Cortex of kidney (tissue), 1 donor: ENCODE data around the gene PRSS1.
"Not testable (repeated sequence)": the region's sequence is repeated elsewhere in the genome, so short reads cannot be mapped to it uniquely, and the experiment has no call there.

ENCODE experiments used
- DNase-seq: peaks from one replicate; lab custom pipeline; 2025; lab: John Stamatoyannopoulos, UW

PRSS1 gene

GRCh38 chr7:142773937-142774744, 24.9 kb downstream of the PRSS1 start:
- DNase-seq, result no peak

- no peak for DNase-seq
These were observed 25.6 kb downstream of the PRSS1 start for GRCh38 chr7:142774826-142775225.

- DNase-seq, result not testable (repeated sequence)
These were observed 26.3 kb downstream of the PRSS1 start for GRCh38 chr7:142775351-142776115.

GRCh38 chr7:142776206-142776844, 27.1 kb downstream of the PRSS1 start:
- no peak for DNase-seq

- DNase-seq, result not testable (repeated sequence)
These were observed 27.6 kb downstream of the PRSS1 start for GRCh38 chr7:142776845-142777225.

GRCh38 chr7:142777318-142777717, 28.0 kb downstream of the PRSS1 start:
- no peak for DNase-seq

GRCh38 chr7:142782922-142783900, 33.9 kb downstream of the PRSS1 start:
- DNase-seq, result no peak

GRCh38 chr7:142784096-142784495, 34.8 kb downstream of the PRSS1 start:
- no peak for DNase-seq

- DNase-seq, result no peak
These were observed 35.4 kb downstream of the PRSS1 start for GRCh38 chr7:142784716-142785115.

- DNase-seq, result no peak
These were observed 36.6 kb downstream of the PRSS1 start for GRCh38 chr7:142785841-142786250.

- no peak for DNase-seq
These were observed 37.9 kb downstream of the PRSS1 start for GRCh38 chr7:142787034-142787768.

GRCh38 chr7:142787783-142788182, 38.5 kb downstream of the PRSS1 start:
- no peak for DNase-seq

GRCh38 chr7:142788303-142789289, 39.3 kb downstream of the PRSS1 start:
- no peak for DNase-seq

GRCh38 chr7:142789441-142789840, 40.2 kb downstream of the PRSS1 start:
- DNase-seq, result no peak

- DNase-seq, result no peak
These were observed 40.8 kb downstream of the PRSS1 start for GRCh38 chr7:142790056-142790455.

- no peak for DNase-seq
These were observed 41.3 kb downstream of the PRSS1 start for GRCh38 chr7:142790555-142790954.

- no peak for DNase-seq
These were observed 42.2 kb downstream of the PRSS1 start for GRCh38 chr7:142791502-142791901.

GRCh38 chr7:142792129-142792528, 42.9 kb downstream of the PRSS1 start:
- no peak for DNase-seq

- no peak for DNase-seq
These were observed 43.3 kb downstream of the PRSS1 start for GRCh38 chr7:142792593-142792992.

GRCh38 chr7:142793156-142793555, 43.9 kb downstream of the PRSS1 start:
- DNase-seq, result no peak
